ENCODE measurements around the gene AMPD3. TPM values are rescaled to one million over a fixed set of nuclear protein-coding genes. Genes with fewer than 3 reads are reported as not detected.

The AMPD3 gene
- total RNA-seq, 3 donors from 2014 or later = 6.2 to 6.6 (median 6.4) TPM

GRCh38 chr11:10473371-10473770 lies 18.3 kb downstream of the AMPD3 start:
- no peak overlapping the region for H3K4me3 ChIP-seq
- no peaks in the 10 kb centered on the region for H3K4me1 ChIP-seq
- peak in 1 of 2 donors; percentile 2 for DNase-seq (ENCODE audit: low spot score in 2 of 2)
- no peak for TF ChIP-seq POLR2AphosphoS5 (IDR thresholded peaks at IDR 0.05)
- TF ChIP-seq POLR2A (IDR thresholded peaks at IDR 0.05) = no peak
- TF ChIP-seq CTCF (IDR thresholded peaks at IDR 0.05) = no peak
- H3K9me3 ChIP-seq = no peaks in the 10 kb centered on the region
- no peaks in the 10 kb centered on the region for H3K27me3 ChIP-seq
- no peak overlapping the region for H3K27ac ChIP-seq
- intact Hi-C loops (cut with DNase I; ENCODE audit: low total_unique reads) = no loop called here
- H3K36me3 ChIP-seq = no peaks in the 10 kb centered on the region

GRCh38 chr11:10474551-10474950 lies 19.5 kb downstream of the AMPD3 start:
- Histone ChIP-seq H3K4me3 (no peak overlapping the region), H3K9me3 (no peaks in the 10 kb centered on the region), H3K27ac (no peak overlapping the region), H3K27me3 (no peaks in the 10 kb centered on the region), H3K4me1 (no peaks in the 10 kb centered on the region), H3K36me3 (no peaks in the 10 kb centered on the region)
- intact Hi-C loops (cut with DNase I; ENCODE audit: low total_unique reads) = no loop called here
- no peak for TF ChIP-seq POLR2A (IDR thresholded peaks at IDR 0.05)
- no peak for TF ChIP-seq POLR2AphosphoS5 (IDR thresholded peaks at IDR 0.05)
- no peak for TF ChIP-seq CTCF (IDR thresholded peaks at IDR 0.05)
- peak in 1 of 2 donors; percentile 17 for DNase-seq (ENCODE audit: low spot score in 2 of 2)

GRCh38 chr11:10476342-10476741 lies 21.3 kb downstream of the AMPD3 start:
- intact Hi-C loops (cut with DNase I; ENCODE audit: low total_unique reads) = no loop called here
- Histone ChIP-seq H3K4me3 (no peak overlapping the region), H3K36me3 (no peaks in the 10 kb centered on the region), H3K4me1 (no peaks in the 10 kb centered on the region), H3K27ac (no peak overlapping the region), H3K9me3 (no peaks in the 10 kb centered on the region), H3K27me3 (no peaks in the 10 kb centered on the region)
- TF ChIP-seq POLR2A (IDR thresholded peaks at IDR 0.05) (no peak), CTCF (IDR thresholded peaks at IDR 0.05) (no peak), POLR2AphosphoS5 (IDR thresholded peaks at IDR 0.05) (no peak)
- no peak for DNase-seq (ENCODE audit: low spot score in 2 of 2)

GRCh38 chr11:10476927-10477689 lies 22.0 kb downstream of the AMPD3 start:
- no peaks in the 10 kb centered on the region for H3K27me3 ChIP-seq
- no peaks in the 10 kb centered on the region for H3K36me3 ChIP-seq
- TF ChIP-seq POLR2AphosphoS5 (IDR thresholded peaks at IDR 0.05) (no peak), CTCF (IDR thresholded peaks at IDR 0.05) (no peak), POLR2A (IDR thresholded peaks at IDR 0.05) (no peak)
- no peaks in the 10 kb centered on the region for H3K4me1 ChIP-seq
- intact Hi-C loops (cut with DNase I; ENCODE audit: low total_unique reads) = no loop called here
- H3K4me3 ChIP-seq = no peak overlapping the region
- DNase-seq (ENCODE audit: low spot score in 2 of 2) = peak in 1 of 2 donors; percentile 28
- H3K9me3 ChIP-seq = no peaks in the 10 kb centered on the region
- H3K27ac ChIP-seq = no peak overlapping the region

- Histone ChIP-seq H3K36me3 (no peaks in the 10 kb centered on the region), H3K4me1 (no peaks in the 10 kb centered on the region), H3K9me3 (no peaks in the 10 kb centered on the region), H3K4me3 (no peak overlapping the region), H3K27ac (no peak overlapping the region), H3K27me3 (no peaks in the 10 kb centered on the region)
- DNase-seq (ENCODE audit: low spot score in 2 of 2) = peak in 1 of 2 donors; percentile 25
- intact Hi-C loops (cut with DNase I; ENCODE audit: low total_unique reads) = no loop called here
- TF ChIP-seq POLR2AphosphoS5 (IDR thresholded peaks at IDR 0.05) = no peak
- TF ChIP-seq CTCF (IDR thresholded peaks at IDR 0.05) = no peak
- TF ChIP-seq POLR2A (IDR thresholded peaks at IDR 0.05) = no peak
Measured at GRCh38 chr11:10477690-10478046, 22.6 kb downstream of the AMPD3 start.
